H1 (cell line): ENCODE data around the gene ADGRV1. TPM values are rescaled to one million over a fixed set of nuclear protein-coding genes. Genes with fewer than 3 reads are reported as not detected.

Source experiments
- CTCF ChIA-PET: fragments of 300-600 bp; sonication (Branson Sonifier 250); formaldehyde crosslinking; loops from one replicate; lab custom pipeline; 2021; ENCODE audit not compliant: partially characterized antibody; lab: Charles Lee
- POLR2A ChIA-PET: fragments of 300-600 bp; sonication (Branson Sonifier 250); formaldehyde crosslinking; loops from one replicate; lab custom pipeline; 2021; ENCODE audit warnings: inconsistent platforms; ENCODE audit not compliant: partially characterized antibody; lab: Charles Lee
- DNase-seq, 2 experiments: peaks; one replicate each; pipeline versions ENCODE4 v3.0.0 to v3.0.0-alpha.2; 2010 to 2022; ENCODE audit warnings: low spot score in 2 of 2, low read depth in 1 of 2, mixed read lengths in 1 of 2
- FAIRE-seq: peaks from 2 replicates; lab custom pipeline; 2011; peaks lifted over from hg19 to GRCh38; lab: Jason Lieb, UNC
- H2AFZ ChIP-seq: 2 replicates; pipeline ENCODE4 v1.8.1; 2012; ENCODE audit warnings: low read length, inconsistent platforms
- H2AK5ac ChIP-seq: 2 replicates; pipeline ENCODE4 v1.6.1; 2013; ENCODE audit warnings: low read depth, low read length
- H2BK120ac ChIP-seq: replicated peaks from 2 replicates; pipeline ENCODE3; 2013; ENCODE audit warnings: low read depth, low read length, inconsistent platforms
- H2BK12ac ChIP-seq: 2 replicates; pipeline ENCODE4 v1.6.1; 2013; ENCODE audit warnings: low read depth, low read length
- H2BK15ac ChIP-seq: 2 replicates; pipeline ENCODE4 v1.6.1; 2013; ENCODE audit warnings: low read length
- H2BK20ac ChIP-seq: 2 replicates; pipeline ENCODE4 v1.6.1; 2013; ENCODE audit warnings: low read length
- H2BK5ac ChIP-seq: 2 replicates; pipeline ENCODE4 v1.6.1; 2013; ENCODE audit warnings: low read depth, low read length
- H3K14ac ChIP-seq: 2 replicates; pipeline ENCODE4 v1.6.1; 2013; ENCODE audit warnings: inconsistent platforms; ENCODE audit not compliant: insufficient read length
- H3K18ac ChIP-seq: 2 replicates; pipeline ENCODE4 v1.6.1; 2013; ENCODE audit warnings: low read length; ENCODE audit errors: extremely low read depth
- H3K23ac ChIP-seq: 2 replicates; pipeline ENCODE4 v1.6.1; 2013; ENCODE audit warnings: inconsistent platforms; ENCODE audit not compliant: insufficient read length
- H3K23me2 ChIP-seq: 2 replicates; pipeline ENCODE4 v1.6.1; 2013; ENCODE audit warnings: low read depth, low read length
- H3K27ac ChIP-seq: 2 replicates; pipeline ENCODE4 v1.6.1; 2011; ENCODE audit warnings: low read depth, low read length, inconsistent platforms
- H3K27me3 ChIP-seq, 4 experiments: replicated peaks in 1 of 4; 1 replicate in 1 of 4; 2 replicates in 3 of 4; pipeline versions ENCODE4 v1.6.1 to v1.8.1; 2011 to 2013; ENCODE audit warnings: low read length in 3 of 4, mild to moderate bottlenecking in 3 of 4, inconsistent platforms in 2 of 4, mixed read lengths in 2 of 4, moderate library complexity in 1 of 4; ENCODE audit not compliant: control insufficient read depth in 3 of 4, insufficient read depth in 3 of 4; ENCODE audit errors: extremely low read depth in 1 of 4
- H3K36me3 ChIP-seq, 4 experiments: 2 replicates each; pipeline versions ENCODE4 v1.6.1 to v1.8.1; 2011 to 2013; ENCODE audit warnings: mild to moderate bottlenecking in 4 of 4, low read length in 3 of 4, moderate library complexity in 2 of 4, control low read depth in 1 of 4, inconsistent platforms in 1 of 4; ENCODE audit not compliant: insufficient read depth in 4 of 4, control insufficient read depth in 2 of 4
- H3K4ac ChIP-seq: replicated peaks from 2 replicates; pipeline ENCODE3; 2013; ENCODE audit warnings: low read length, low read depth, mixed read lengths, inconsistent platforms; ENCODE audit not compliant: insufficient read length
- H3K4me1 ChIP-seq, 4 experiments: replicated peaks in 1 of 4; 1 replicate in 1 of 4; 2 replicates in 3 of 4; pipeline versions ENCODE4 v1.6.1 to v1.8.1; 2011 to 2013; ENCODE audit warnings: low read length in 3 of 4, inconsistent platforms in 2 of 4, mixed read lengths in 1 of 4; ENCODE audit not compliant: insufficient read depth in 4 of 4, control insufficient read depth in 3 of 4
- H3K4me2 ChIP-seq, 2 experiments: 2 replicates each; pipeline versions ENCODE4 v1.6.1 to v1.8.1; 2011 to 2013; ENCODE audit warnings: low read depth in 2 of 2, low read length in 2 of 2, control low read depth in 1 of 2, inconsistent platforms in 1 of 2, mild to moderate bottlenecking in 1 of 2; ENCODE audit not compliant: insufficient read depth in 1 of 2
- H3K4me3 ChIP-seq, 4 experiments: fragments of 200-600, 300-600 bp in 1 of 4; sonication (generic), shearing (Covaris generic), sonication (Bioruptor Twin) in 1 of 4; 2 replicates each; pipeline versions ENCODE4 v1.5.1 to v1.8.1; 2011 to 2016; ENCODE audit warnings: low read length in 4 of 4, low read depth in 3 of 4, control low read depth in 2 of 4, inconsistent platforms in 2 of 4, mild to moderate bottlenecking in 2 of 4, mixed read lengths in 1 of 4, moderate library complexity in 1 of 4; ENCODE audit not compliant: insufficient read depth in 2 of 4; ENCODE audit errors: extremely low read depth in 1 of 4
- H3K56ac ChIP-seq: replicated peaks from 2 replicates; pipeline ENCODE3; 2013; ENCODE audit warnings: low read depth, mild to moderate bottlenecking, mixed read lengths, low read length, inconsistent platforms; ENCODE audit not compliant: insufficient read length
- H3K79me1 ChIP-seq: 2 replicates; pipeline ENCODE4 v1.6.1; 2013; ENCODE audit warnings: low read depth, low read length, control low read depth
- H3K79me2 ChIP-seq, 2 experiments: 2 replicates each; pipeline versions ENCODE4 v1.6.1 to v1.8.1; 2012 to 2013; ENCODE audit warnings: low read length in 2 of 2, mild to moderate bottlenecking in 2 of 2, inconsistent platforms in 1 of 2; ENCODE audit not compliant: insufficient read depth in 2 of 2, control insufficient read depth in 1 of 2
- H3K9ac ChIP-seq, 4 experiments: replicated peaks in 1 of 4; 1 replicate in 1 of 4; 2 replicates in 3 of 4; pipeline versions ENCODE4 v1.6.1 to v1.8.1; 2011 to 2013; ENCODE audit warnings: low read depth in 3 of 4, low read length in 3 of 4, control low read depth in 2 of 4, mild to moderate bottlenecking in 2 of 4, moderate library complexity in 2 of 4, inconsistent platforms in 1 of 4; ENCODE audit errors: extremely low read depth in 1 of 4
- H3K9me3 ChIP-seq, 2 experiments: 2 replicates each; pipeline versions ENCODE4 v1.6.1 to v1.8.1; 2012 to 2013; ENCODE audit warnings: mild to moderate bottlenecking in 2 of 2, moderate library complexity in 2 of 2, control low read depth in 1 of 2, inconsistent platforms in 1 of 2, low read depth in 1 of 2, low read length in 1 of 2, mixed read lengths in 1 of 2; ENCODE audit not compliant: insufficient read depth in 2 of 2
- H4K20me1 ChIP-seq, 2 experiments: replicated peaks in 1 of 2; 2 replicates each; pipeline versions ENCODE3 to v1.8.1; 2011 to 2013; ENCODE audit warnings: inconsistent platforms in 2 of 2, low read length in 2 of 2, mild to moderate bottlenecking in 1 of 2; ENCODE audit not compliant: insufficient read depth in 2 of 2, control insufficient read depth in 1 of 2
- H4K5ac ChIP-seq: 2 replicates; pipeline ENCODE4 v1.6.1; 2013; ENCODE audit warnings: low read length, low read depth, mixed read lengths, inconsistent platforms; ENCODE audit not compliant: insufficient read length
- H4K8ac ChIP-seq: 2 replicates; pipeline ENCODE4 v1.8.0; 2013; ENCODE audit warnings: mild to moderate bottlenecking, moderate library complexity, low read length, inconsistent platforms; ENCODE audit not compliant: insufficient read depth; ENCODE audit errors: extremely low read depth
- H4K91ac ChIP-seq: replicated peaks from 2 replicates; pipeline ENCODE3; 2013; ENCODE audit warnings: low read length, mixed read lengths, inconsistent platforms; ENCODE audit not compliant: insufficient read length
- BCL11A ChIP-seq, 2 experiments: IDR thresholded peaks; one replicate each; pipeline ENCODE4 v1.6.1; 2011; ENCODE audit warnings: low read depth in 2 of 2, low read length in 2 of 2, mild to moderate bottlenecking in 2 of 2
- CREB1 ChIP-seq: IDR thresholded peaks from 2 replicates; pipeline ENCODE4 v1.6.1; 2012; ENCODE audit warnings: inconsistent platforms
- EZH2 ChIP-seq: fragments of 200-600 bp; sonication (generic); IDR thresholded peaks from 2 replicates; pipeline ENCODE4 v1.7.1; 2012; ENCODE audit warnings: low read depth, mild to moderate bottlenecking, moderate library complexity, low read length, inconsistent platforms; ENCODE audit not compliant: severe bottlenecking
- FOSL1 ChIP-seq: IDR thresholded peaks from 2 replicates; pipeline ENCODE4 v1.6.1; 2011; ENCODE audit warnings: mild to moderate bottlenecking, low read depth, low read length, moderate library complexity; ENCODE audit not compliant: insufficient read depth
- KDM1A ChIP-seq: fragments of 200-600, 300-600 bp; sonication (generic); IDR thresholded peaks from 2 replicates; pipeline ENCODE4 v1.7.1; 2016; ENCODE audit warnings: mild to moderate bottlenecking, low read length, borderline replicate concordance
- NANOG ChIP-seq: IDR thresholded peaks from 2 replicates; pipeline ENCODE4 v1.6.1; 2011; ENCODE audit warnings: low read length, low read depth, mild to moderate bottlenecking, inconsistent platforms; ENCODE audit not compliant: insufficient read depth, poor library complexity, severe bottlenecking
- RNF2 ChIP-seq: fragments of 200-900, 300-1000 bp; sonication (generic); IDR thresholded peaks from 2 replicates; pipeline ENCODE4 v1.7.1; 2016; ENCODE audit warnings: borderline replicate concordance, low read depth, mild to moderate bottlenecking, antibody characterized with exemption, low read length; ENCODE audit not compliant: poor library complexity, severe bottlenecking; ENCODE audit errors: missing control alignments
- RXRA ChIP-seq: IDR thresholded peaks from 2 replicates; pipeline ENCODE4 v1.6.1; 2011; ENCODE audit warnings: low read depth, mild to moderate bottlenecking, low read length, moderate library complexity; ENCODE audit not compliant: insufficient read depth
- SIX5 ChIP-seq: IDR thresholded peaks from 2 replicates; pipeline ENCODE4 v1.6.1; 2011; ENCODE audit warnings: mild to moderate bottlenecking, low read depth, low read length
- TAF7 ChIP-seq: optimal IDR thresholded peaks from 2 replicates; pipeline ENCODE3; 2011; ENCODE audit warnings: low read depth, mild to moderate bottlenecking, inconsistent platforms, low read length, moderate library complexity, borderline replicate concordance
- TCF12 ChIP-seq: IDR thresholded peaks from 2 replicates; pipeline ENCODE4 v1.6.1; 2011; ENCODE audit warnings: low read depth, mild to moderate bottlenecking, low read length
- YY1 ChIP-seq: IDR thresholded peaks from 2 replicates; pipeline ENCODE4 v1.6.1; 2011; ENCODE audit warnings: low read depth, mild to moderate bottlenecking, low read length
- WGBS, 2 experiments: shearing (Covaris generic) in 1 of 2; methylation state at CpG; one replicate each; pipeline versions ENCODE4 v1.1.6 to v1.1.7; 2013 to 2015; ENCODE audit warnings: low lambda C conversion rate in 2 of 2, mixed read lengths in 2 of 2, inconsistent platforms in 1 of 2, low coverage in 1 of 2, missing lambda C conversion rate in 1 of 2; ENCODE audit not compliant: insufficient replicate concordance in 2 of 2, insufficient coverage in 1 of 2, insufficient read length in 1 of 2; ENCODE audit errors: extremely low coverage in 1 of 2, missing lambda C conversion rate in 1 of 2; 5-methylcytosine and 5-hydroxymethylcytosine counted together
- polyA plus RNA-seq, 7 experiments: library from polyadenylated mRNA; depleted of rRNA in 3 of 7; stranded (reverse) in 5 of 7; unstranded in 2 of 7; fragments of >200 nt in 5 of 7; fragments of 200-250 nt in 2 of 7; gene quantifications; 1 replicate in 5 of 7; 2 replicates in 1 of 7; 4 replicates in 1 of 7; pipeline versions ENCODE4 v1.2.1 to v1.2.3, GENCODE V29; 2011 to 2013; ENCODE audit warnings: missing spikeins in 2 of 7, mixed read lengths in 2 of 7
- total RNA-seq: library from RNA; stranded (reverse); fragmentation: NEBNext Ultra II Directional; extraction: Animal tissue kit (Norgen Biotek cat#: 25700); gene quantifications from 2 replicates; pipeline ENCODE4 v1.2.1, GENCODE V29; 2021
- TF ChIP-seq, protein P1 (sequence below): IDR thresholded peaks from 2 replicates; pipeline ENCODE4 v1.6.1; 2012; ENCODE audit warnings: low read length, inconsistent platforms

Gene ADGRV1
- total and polyA plus RNA-seq, 2 of the 8 experiments (the other 6 are each of a cell fraction or from before 2014, with no cell fraction given), result 53.1 to 62.2 TPM

DNA sequence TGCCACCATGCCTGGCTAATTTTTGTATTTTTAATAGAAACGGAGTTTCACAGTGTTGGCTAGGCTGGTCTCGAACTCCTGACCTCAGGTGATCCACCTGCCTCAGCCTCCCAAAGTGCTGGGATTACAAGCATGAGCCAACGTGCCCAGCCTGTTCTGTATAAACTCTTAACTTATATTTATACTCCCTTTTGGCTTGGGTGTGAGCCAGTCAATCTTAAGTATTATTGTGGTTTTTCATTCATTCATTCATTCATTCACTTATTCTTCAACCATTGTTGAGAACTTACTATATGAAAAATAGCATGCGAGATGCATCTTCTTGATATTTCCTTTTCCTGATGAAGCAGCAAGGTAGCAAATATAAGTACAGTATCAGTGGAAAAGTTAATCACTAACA lies 132.9 kb downstream of the ADGRV1 start:
- no peak overlapping the region for H2BK12ac ChIP-seq
- H2BK20ac ChIP-seq, result no peak overlapping the region
- CTCF ChIA-PET, result no interaction called here
- H3K9me3 ChIP-seq, result no peaks in the 10 kb centered on the region
- peaks cover 4 to 58% (median 18%) of the 10 kb centered on the region in 4 experiments; a peak in 7 of 8 replicates for H3K36me3 ChIP-seq
- H3K23ac ChIP-seq, result no peak overlapping the region
- H3K27me3 ChIP-seq, result no peaks in the 10 kb centered on the region
- H2AK5ac ChIP-seq, result no peak overlapping the region
- H2BK5ac ChIP-seq, result no peak overlapping the region
- TF ChIP-seq YY1, result no peak
- TF ChIP-seq, protein P1, sequence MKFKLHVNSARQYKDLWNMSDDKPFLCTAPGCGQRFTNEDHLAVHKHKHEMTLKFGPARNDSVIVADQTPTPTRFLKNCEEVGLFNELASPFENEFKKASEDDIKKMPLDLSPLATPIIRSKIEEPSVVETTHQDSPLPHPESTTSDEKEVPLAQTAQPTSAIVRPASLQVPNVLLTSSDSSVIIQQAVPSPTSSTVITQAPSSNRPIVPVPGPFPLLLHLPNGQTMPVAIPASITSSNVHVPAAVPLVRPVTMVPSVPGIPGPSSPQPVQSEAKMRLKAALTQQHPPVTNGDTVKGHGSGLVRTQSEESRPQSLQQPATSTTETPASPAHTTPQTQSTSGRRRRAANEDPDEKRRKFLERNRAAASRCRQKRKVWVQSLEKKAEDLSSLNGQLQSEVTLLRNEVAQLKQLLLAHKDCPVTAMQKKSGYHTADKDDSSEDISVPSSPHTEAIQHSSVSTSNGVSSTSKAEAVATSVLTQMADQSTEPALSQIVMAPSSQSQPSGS, result no peak
- no peak for TF ChIP-seq BCL11A (IDR thresholded peaks at IDR 0.05; ENCODE audit: low read depth in 2 of 2, low read length in 2 of 2)
- TF ChIP-seq RNF2, result no peak
- TF ChIP-seq TAF7, result no peak
- TF ChIP-seq FOSL1, result no peak
- TF ChIP-seq CREB1, result no peak
- no peak for TF ChIP-seq EZH2
- no peak for TF ChIP-seq SIX5
- no peak for TF ChIP-seq RXRA
- TF ChIP-seq KDM1A, result no peak
- no peak for TF ChIP-seq NANOG
- TF ChIP-seq TCF12, result no peak
- no peak overlapping the region for H4K5ac ChIP-seq
- no peak overlapping the region for H4K91ac ChIP-seq
- no peak overlapping the region for H3K14ac ChIP-seq
- no peak overlapping the region for H3K4me2 ChIP-seq
- H3K79me1 ChIP-seq, result no peaks in the 10 kb centered on the region
- no peak overlapping the region for H3K56ac ChIP-seq
- no peaks in the 10 kb centered on the region for H3K23me2 ChIP-seq
- no peak overlapping the region for H4K8ac ChIP-seq
- no peak overlapping the region for H2BK120ac ChIP-seq
- no peaks in the 10 kb centered on the region for H3K4me1 ChIP-seq
- POLR2A ChIA-PET, result no interaction called here
- no peak for FAIRE-seq
- no peaks in the 10 kb centered on the region for H3K79me2 ChIP-seq
- no peak overlapping the region for H3K9ac ChIP-seq
- no peak overlapping the region for H3K4ac ChIP-seq
- H4K20me1 ChIP-seq, result peaks cover 0 to 2% of the 10 kb centered on the region in 2 experiments
- no peak overlapping the region for H3K4me3 ChIP-seq
- no peak overlapping the region for H2AFZ ChIP-seq
- no peak for DNase-seq
- H2BK15ac ChIP-seq, result no peak overlapping the region
- H3K18ac ChIP-seq, result no peak overlapping the region
- WGBS, 2 experiments, result 94% methylated on average over 4 of the region's 4 CpGs; no CpG with 5 or more reads in 1 of the 2 experiments
- H3K27ac ChIP-seq, result no peak overlapping the region
